Prostate gland (tissue), 2 donors: ENCODE results near the gene SUSD2. TPM values are rescaled to one million over a fixed set of nuclear protein-coding genes. Genes with fewer than 3 reads are reported as not detected.
A peak's percentile ranks its signal among the peaks of the same experiment; 100 is the strongest.

Source experiments
- DNase-seq: peaks from one replicate; pipeline ENCODE4 v3.0.0-alpha.2; 2019; ENCODE audit warnings: low spot score
- H3K27ac ChIP-seq, 2 donors: fragments of 200-600 bp; sonication (generic); 2 replicates each; pipeline ENCODE4 v1.5.1; 2017 to 2019
- H3K27me3 ChIP-seq: fragments of 200-600 bp; sonication (generic); replicated peaks from 2 replicates; pipeline ENCODE4 v1.5.1; 2019; ENCODE audit not compliant: insufficient read depth
- H3K36me3 ChIP-seq, 2 donors: fragments of 200-600 bp; sonication (generic); 1 replicate in 1 of 2; 2 replicates in 1 of 2; pipeline versions ENCODE4 v1.5.1 to v1.8.1; 2017 to 2019
- H3K4me1 ChIP-seq: fragments of 200-600 bp; sonication (generic); replicated peaks from 2 replicates; pipeline ENCODE4 v1.5.1; 2019
- H3K4me3 ChIP-seq, 2 donors: fragments of 200-600 bp; sonication (generic); 2 replicates each; pipeline ENCODE4 v1.5.1; 2017 to 2019
- H3K9me3 ChIP-seq: fragments of 200-600 bp; sonication (generic); 2 replicates; pipeline ENCODE4 v1.5.1; 2017
- POLR2A ChIP-seq: fragments of 450-650 bp; IDR thresholded peaks from one replicate; pipeline ENCODE4 v1.6.1; 2016; ENCODE audit warnings: antibody characterized with exemption, mild to moderate bottlenecking
- POLR2AphosphoS5 ChIP-seq: sonication (generic); formaldehyde crosslinking; IDR thresholded peaks from one replicate; pipeline ENCODE4 v1.6.1; 2017; ENCODE audit warnings: antibody characterized with exemption
- WGBS: methylation state at CpG from one replicate; pipeline ENCODE4 v1.1.5; 2018; 5-methylcytosine and 5-hydroxymethylcytosine counted together
- intact Hi-C: fragments of 100-400 bp; cut with DNase I; formaldehyde crosslinking; loops from one replicate; pipeline ENCODE4 v1.14.2; 2022
- total RNA-seq, 2 donors: library from RNA; depleted of rRNA; stranded (reverse); fragments of >200 nt; gene quantifications; one replicate each; pipeline ENCODE4 v1.1.0, GENCODE V29; 2016
- TF ChIP-seq, protein P1 (sequence below), 4 experiments: fragments of 200-600 bp in 2 of 4; fragments of 450-650 bp in 2 of 4; sonication (generic) in 2 of 4; IDR thresholded peaks; 1 replicate in 3 of 4; 2 replicates in 1 of 4; pipeline ENCODE4 v1.5.1; 2016 to 2019; ENCODE audit warnings: antibody characterized with exemption in 4 of 4, mild to moderate bottlenecking in 2 of 4, moderate library complexity in 2 of 4

The SUSD2 gene
- total RNA-seq, 2 donors from 2014 or later: 7.8 to 9.3 TPM

DNA sequence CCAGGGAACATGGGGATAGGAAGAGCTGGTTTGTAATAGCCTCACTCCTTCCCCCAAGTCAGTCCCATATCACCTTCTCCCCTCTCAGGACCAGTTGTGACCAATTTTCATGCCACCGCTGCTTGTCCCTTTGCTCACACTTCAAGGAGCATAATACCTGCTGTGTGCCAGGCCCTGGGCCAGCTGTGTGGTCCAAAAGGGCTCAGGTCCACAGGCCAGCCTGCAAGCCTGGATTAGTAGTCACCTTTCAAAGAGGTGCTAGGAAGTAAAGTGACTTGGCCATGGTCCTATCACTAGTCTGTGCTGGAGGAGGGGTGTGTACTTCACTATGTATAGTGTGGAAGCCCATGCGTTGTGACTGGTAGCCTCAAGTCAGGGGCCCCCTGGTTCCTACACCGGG, 38.5 kb upstream of the SUSD2 start:
- Histone ChIP-seq H3K4me3 (no peak overlapping the region), H3K27ac (no peak overlapping the region), H3K36me3 (no peaks in the 10 kb centered on the region), H3K9me3 (no peaks in the 10 kb centered on the region), H3K27me3 (no peaks in the 10 kb centered on the region), H3K4me1 (peaks cover 28% of the 10 kb centered on the region)
- no peak for TF ChIP-seq POLR2A
- no peak for TF ChIP-seq POLR2AphosphoS5
- TF ChIP-seq, protein P1, sequence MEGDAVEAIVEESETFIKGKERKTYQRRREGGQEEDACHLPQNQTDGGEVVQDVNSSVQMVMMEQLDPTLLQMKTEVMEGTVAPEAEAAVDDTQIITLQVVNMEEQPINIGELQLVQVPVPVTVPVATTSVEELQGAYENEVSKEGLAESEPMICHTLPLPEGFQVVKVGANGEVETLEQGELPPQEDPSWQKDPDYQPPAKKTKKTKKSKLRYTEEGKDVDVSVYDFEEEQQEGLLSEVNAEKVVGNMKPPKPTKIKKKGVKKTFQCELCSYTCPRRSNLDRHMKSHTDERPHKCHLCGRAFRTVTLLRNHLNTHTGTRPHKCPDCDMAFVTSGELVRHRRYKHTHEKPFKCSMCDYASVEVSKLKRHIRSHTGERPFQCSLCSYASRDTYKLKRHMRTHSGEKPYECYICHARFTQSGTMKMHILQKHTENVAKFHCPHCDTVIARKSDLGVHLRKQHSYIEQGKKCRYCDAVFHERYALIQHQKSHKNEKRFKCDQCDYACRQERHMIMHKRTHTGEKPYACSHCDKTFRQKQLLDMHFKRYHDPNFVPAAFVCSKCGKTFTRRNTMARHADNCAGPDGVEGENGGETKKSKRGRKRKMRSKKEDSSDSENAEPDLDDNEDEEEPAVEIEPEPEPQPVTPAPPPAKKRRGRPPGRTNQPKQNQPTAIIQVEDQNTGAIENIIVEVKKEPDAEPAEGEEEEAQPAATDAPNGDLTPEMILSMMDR (IDR thresholded peaks at IDR 0.05): no peak
- WGBS: 95% methylated on average over 3 of the region's 3 CpGs
- DNase-seq: no peak
- intact Hi-C loops: loop anchor here (5.0 kb wide), 1 partner anchor 36 kb away; no protein-coding TSS in a partner anchor

GRCh38 chr22:24144056-24144777, 37.1 kb upstream of the SUSD2 start:
- intact Hi-C loops: loop anchor here (5.0 kb wide), 1 partner anchor 37 kb away; no protein-coding TSS in a partner anchor
- H3K27ac ChIP-seq: peak overlapping the region in 1 of 2 donors; percentile 82
- WGBS: 77% methylated on average over 1 of the region's 1 CpG

DNA sequence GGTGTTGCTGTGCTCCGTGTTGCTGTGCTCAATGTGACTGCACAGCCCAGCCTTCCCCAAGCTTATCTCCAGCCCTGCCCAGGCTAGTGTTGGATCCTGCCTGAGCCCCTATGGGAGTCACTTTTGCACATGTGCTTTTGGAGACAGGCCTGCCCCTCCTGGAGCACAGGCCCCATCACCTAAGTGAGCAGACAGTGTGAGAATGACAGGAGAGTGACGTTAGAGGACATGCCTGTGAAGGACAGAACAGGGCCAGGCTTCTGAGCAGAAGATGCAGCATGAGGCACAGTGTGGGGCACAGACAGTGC, 36.6 kb upstream of the SUSD2 start:
- Histone ChIP-seq H3K4me3 (no peak overlapping the region), H3K27me3 (no peaks in the 10 kb centered on the region), H3K4me1 (peaks cover 29% of the 10 kb centered on the region), H3K27ac (peak overlapping the region; percentile 80 to 82), H3K36me3 (no peaks in the 10 kb centered on the region), H3K9me3 (no peaks in the 10 kb centered on the region)
- TF ChIP-seq, protein P1 (IDR thresholded peaks at IDR 0.05): no peak
- TF ChIP-seq POLR2A (no peak), POLR2AphosphoS5 (no peak)
- intact Hi-C loops: loop anchor here (5.0 kb wide), 1 partner anchor 37 kb away; no protein-coding TSS in a partner anchor
- DNase-seq: no peak
- WGBS: 58% methylated on average over 2 of the region's 2 CpGs

More at GRCh38 chr22:24144056-24144777, 37.1 kb upstream of the SUSD2 start:
- Histone ChIP-seq H3K9me3 (no peaks in the 10 kb centered on the region), H3K4me3 (no peak overlapping the region), H3K4me1 (peaks cover 29% of the 10 kb centered on the region), H3K27me3 (no peaks in the 10 kb centered on the region), H3K36me3 (no peaks in the 10 kb centered on the region)
- no peak for TF ChIP-seq POLR2AphosphoS5
- TF ChIP-seq POLR2A: no peak
- TF ChIP-seq, protein P1 (IDR thresholded peaks at IDR 0.05): no peak
- DNase-seq: no peak

GRCh38 chr22:24145446-24146193, 35.7 kb upstream of the SUSD2 start:
- intact Hi-C loops: no loop called here
- Histone ChIP-seq H3K36me3 (no peaks in the 10 kb centered on the region), H3K4me3 (no peak overlapping the region), H3K4me1 (peaks cover 29% of the 10 kb centered on the region), H3K27ac (peak overlapping the region; percentile 80 to 82), H3K27me3 (no peaks in the 10 kb centered on the region), H3K9me3 (no peaks in the 10 kb centered on the region)
- TF ChIP-seq, protein P1 (IDR thresholded peaks at IDR 0.05): no peak
- no peak for TF ChIP-seq POLR2A
- 86% methylated on average over 9 of the region's 9 CpGs for WGBS
- DNase-seq: no peak
